ENCODE data around the gene NPAT. TPM values are rescaled to one million over a fixed set of nuclear protein-coding genes. Genes with fewer than 3 reads are reported as not detected.

The NPAT gene
- total and polyA plus RNA-seq, 2 experiments from 2014 or later = 3.7 to 14.3 TPM

DNA sequence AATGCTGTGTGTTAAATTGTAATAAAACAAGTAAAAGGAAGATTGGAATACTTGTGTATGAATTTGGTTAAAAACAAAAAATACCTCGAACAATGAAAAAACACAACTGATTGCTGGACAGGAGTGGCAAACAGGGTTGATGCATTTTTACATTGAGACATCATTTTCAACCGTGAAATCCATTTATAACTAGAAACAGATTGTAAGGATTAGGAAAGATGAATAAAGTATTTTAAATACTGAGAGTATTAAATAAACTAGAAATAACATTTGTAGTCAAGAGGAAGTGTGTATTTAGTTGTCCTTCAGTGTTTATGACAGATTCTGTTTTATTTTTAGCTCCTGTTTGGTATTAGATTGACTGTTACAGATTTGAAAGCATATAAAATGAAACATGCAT is 5.8 kb upstream of the NPAT start:
- no peaks in the 10 kb centered on the region for H3K9me2 ChIP-seq (replicated peaks; ENCODE audit: insufficient read depth)
- 78% methylated on average over 2 of the region's 2 CpGs for WGBS (ENCODE audit: low lambda C conversion rate, missing lambda C conversion rate)
- no peaks in the 10 kb centered on the region for H3K36me3 ChIP-seq (replicated peaks; ENCODE audit: insufficient read depth, low read depth)
- H3K27me3 ChIP-seq = no peaks in the 10 kb centered on the region
- H2AFZ ChIP-seq = no peak overlapping the region
- TF ChIP-seq EZH2 (IDR thresholded peaks at IDR 0.05; ENCODE audit: borderline replicate concordance) = no peak
- TF ChIP-seq, protein P1, sequence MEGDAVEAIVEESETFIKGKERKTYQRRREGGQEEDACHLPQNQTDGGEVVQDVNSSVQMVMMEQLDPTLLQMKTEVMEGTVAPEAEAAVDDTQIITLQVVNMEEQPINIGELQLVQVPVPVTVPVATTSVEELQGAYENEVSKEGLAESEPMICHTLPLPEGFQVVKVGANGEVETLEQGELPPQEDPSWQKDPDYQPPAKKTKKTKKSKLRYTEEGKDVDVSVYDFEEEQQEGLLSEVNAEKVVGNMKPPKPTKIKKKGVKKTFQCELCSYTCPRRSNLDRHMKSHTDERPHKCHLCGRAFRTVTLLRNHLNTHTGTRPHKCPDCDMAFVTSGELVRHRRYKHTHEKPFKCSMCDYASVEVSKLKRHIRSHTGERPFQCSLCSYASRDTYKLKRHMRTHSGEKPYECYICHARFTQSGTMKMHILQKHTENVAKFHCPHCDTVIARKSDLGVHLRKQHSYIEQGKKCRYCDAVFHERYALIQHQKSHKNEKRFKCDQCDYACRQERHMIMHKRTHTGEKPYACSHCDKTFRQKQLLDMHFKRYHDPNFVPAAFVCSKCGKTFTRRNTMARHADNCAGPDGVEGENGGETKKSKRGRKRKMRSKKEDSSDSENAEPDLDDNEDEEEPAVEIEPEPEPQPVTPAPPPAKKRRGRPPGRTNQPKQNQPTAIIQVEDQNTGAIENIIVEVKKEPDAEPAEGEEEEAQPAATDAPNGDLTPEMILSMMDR (IDR thresholded peaks at IDR 0.05; ENCODE audit: poor library complexity) = no peak
- H4K20me1 ChIP-seq (ENCODE audit: insufficient read depth, poor library complexity, severe bottlenecking) = no peaks in the 10 kb centered on the region
- peaks cover 8% of the 10 kb centered on the region for H3K4me1 ChIP-seq (ENCODE audit: insufficient read depth)
- H3K79me2 ChIP-seq = peaks cover 40% of the 10 kb centered on the region
- no peak overlapping the region for H3K4me3 ChIP-seq
- no peak overlapping the region for H3K4me2 ChIP-seq
- H3K27ac ChIP-seq = no peak overlapping the region
- no peak for DNase-seq (ENCODE audit: low spot score)
- H3K9me3 ChIP-seq (ENCODE audit: low read depth) = no peaks in the 10 kb centered on the region

DNA sequence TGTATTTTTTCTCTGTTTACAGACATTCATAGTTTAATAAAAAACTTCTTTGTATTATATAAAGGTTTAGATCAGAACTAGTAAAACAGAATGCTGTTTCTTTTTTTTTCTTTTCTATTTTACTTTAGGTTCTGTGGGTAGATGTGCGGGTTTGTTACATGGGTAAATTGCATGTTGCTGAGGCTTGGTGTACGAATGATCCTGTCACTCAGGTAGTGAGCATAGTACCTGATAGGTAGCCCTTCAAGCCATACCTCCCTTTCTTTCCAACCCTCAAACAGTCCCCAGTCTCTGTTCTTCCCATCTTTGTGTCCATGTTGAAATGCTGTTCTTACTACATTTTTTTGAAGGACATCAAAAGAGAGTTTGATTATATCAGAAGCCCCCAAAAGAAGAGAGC is 3.6 kb upstream of the NPAT start:
- TF ChIP-seq, protein P1 (IDR thresholded peaks at IDR 0.05; ENCODE audit: poor library complexity) = no peak
- TF ChIP-seq EZH2 (IDR thresholded peaks at IDR 0.05; ENCODE audit: borderline replicate concordance) (no peak), EZH2phosphoT487 (IDR thresholded peaks at IDR 0.05; ENCODE audit: low read depth, severe bottlenecking, unreplicated experiment) (no peak)
- Histone ChIP-seq H3K4me2 (no peak overlapping the region), H3K9me2 (replicated peaks; ENCODE audit: insufficient read depth) (no peaks in the 10 kb centered on the region), H3K27ac (no peak overlapping the region), H3K79me2 (peaks cover 48% of the 10 kb centered on the region), H3K36me3 (replicated peaks; ENCODE audit: insufficient read depth, low read depth) (no peaks in the 10 kb centered on the region), H3K4me1 (ENCODE audit: insufficient read depth) (peaks cover 8% of the 10 kb centered on the region), H3K27me3 (no peaks in the 10 kb centered on the region), H2AFZ (no peak overlapping the region), H4K20me1 (ENCODE audit: insufficient read depth, poor library complexity, severe bottlenecking) (no peaks in the 10 kb centered on the region), H3K9me3 (ENCODE audit: low read depth) (no peaks in the 10 kb centered on the region), H3K4me3 (no peak overlapping the region)
- WGBS (ENCODE audit: low lambda C conversion rate, missing lambda C conversion rate) = 95% methylated on average over 2 of the region's 2 CpGs
- no peak for DNase-seq (ENCODE audit: low spot score)

DNA sequence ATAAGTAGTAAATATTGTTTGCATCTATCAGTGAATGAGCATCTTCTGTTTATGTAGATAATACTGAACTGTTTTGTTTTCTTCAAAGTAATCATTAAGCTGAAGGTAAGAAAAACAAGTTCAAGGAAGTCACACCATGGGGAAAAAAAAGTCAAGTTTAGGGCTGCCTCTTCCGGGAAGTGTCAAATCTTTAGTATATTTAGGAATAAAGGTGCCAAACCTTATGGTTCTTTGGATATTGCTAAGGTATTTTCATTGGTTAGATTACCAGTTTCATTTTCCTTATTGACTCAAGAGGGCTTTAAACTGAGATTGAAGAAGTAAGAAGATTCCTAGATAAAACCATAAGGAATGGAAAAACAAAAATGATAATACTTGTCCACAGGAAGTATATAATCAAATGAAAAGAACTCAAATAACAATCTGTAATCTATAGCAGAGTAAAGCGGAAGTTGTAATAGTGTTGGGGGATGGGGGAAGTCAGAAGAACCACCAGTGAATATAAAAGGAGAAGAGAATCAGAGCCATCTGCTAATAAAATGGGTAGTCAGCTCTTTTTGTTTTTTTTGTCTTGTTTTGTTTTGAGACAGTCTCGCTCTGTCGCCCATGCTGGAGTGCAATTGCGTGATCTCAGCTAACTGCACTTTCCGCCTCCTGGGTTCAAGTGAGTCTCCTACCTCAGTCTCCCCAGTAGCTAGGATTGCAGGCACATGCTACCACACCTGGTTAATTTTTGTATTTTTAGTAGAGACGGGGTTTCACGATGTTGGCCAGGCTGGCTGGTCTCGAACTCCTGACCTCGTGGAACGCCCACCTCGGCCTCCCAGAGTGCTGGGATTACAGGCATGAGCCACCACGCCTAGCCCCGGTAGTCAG is 2.7 kb upstream of the NPAT start:
- 89% methylated on average over 14 of the region's 14 CpGs for WGBS (ENCODE audit: low lambda C conversion rate, missing lambda C conversion rate)
- Histone ChIP-seq H3K9me3 (ENCODE audit: low read depth) (no peaks in the 10 kb centered on the region), H3K36me3 (replicated peaks; ENCODE audit: insufficient read depth, low read depth) (no peaks in the 10 kb centered on the region), H2AFZ (no peak overlapping the region), H3K4me1 (ENCODE audit: insufficient read depth) (peaks cover 13% of the 10 kb centered on the region), H3K4me3 (no peak overlapping the region), H4K20me1 (ENCODE audit: insufficient read depth, poor library complexity, severe bottlenecking) (no peaks in the 10 kb centered on the region), H3K27me3 (no peaks in the 10 kb centered on the region), H3K27ac (no peak overlapping the region), H3K9me2 (replicated peaks; ENCODE audit: insufficient read depth) (no peaks in the 10 kb centered on the region), H3K4me2 (peak overlapping the region; percentile 78), H3K79me2 (peaks cover 57% of the 10 kb centered on the region)
- TF ChIP-seq EZH2 (IDR thresholded peaks at IDR 0.05; ENCODE audit: borderline replicate concordance) (no peak), EZH2phosphoT487 (IDR thresholded peaks at IDR 0.05; ENCODE audit: low read depth, severe bottlenecking, unreplicated experiment) (no peak)
- TF ChIP-seq, protein P1 (IDR thresholded peaks at IDR 0.05; ENCODE audit: poor library complexity) = no peak
- DNase-seq (ENCODE audit: low spot score) = no peak

All from hepatocyte (in vitro differentiated cells).